ENCODE data around the gene PLIN5.
A peak's percentile ranks its signal among the peaks of the same experiment; 100 is the strongest.
"Not testable (repeated sequence)": the region's sequence is repeated elsewhere in the genome, so short reads cannot be mapped to it uniquely, and the experiment has no call there.

PLIN5 gene

DNA sequence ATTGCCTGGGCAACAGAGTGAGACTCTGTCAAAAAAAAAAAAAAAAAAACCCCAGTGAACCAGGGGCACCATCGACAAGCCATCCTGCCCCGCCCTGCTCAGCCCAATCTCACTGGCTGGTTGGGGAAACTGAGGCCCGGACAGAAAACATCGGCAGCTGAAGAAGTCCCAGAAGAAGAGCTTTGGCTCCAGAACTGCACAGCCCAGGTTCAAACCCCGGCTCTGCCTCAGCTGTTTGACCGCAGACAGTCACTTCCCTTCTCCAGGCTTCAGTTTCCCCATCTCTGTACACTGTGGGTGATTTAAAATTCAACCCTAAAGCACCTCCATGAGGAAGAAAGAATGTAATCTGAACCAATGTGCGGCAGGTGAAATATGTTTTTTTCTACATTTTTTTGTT is 33.9 kb upstream of the PLIN5 start:
- no peak for DNase-seq (ENCODE audit: low spot score)

GRCh38 chr19:4567584-4568071 is 32.6 kb upstream of the PLIN5 start:
- peak; percentile 61 for DNase-seq (ENCODE audit: low spot score)

- no peak for DNase-seq (ENCODE audit: low spot score)
Measured at GRCh38 chr19:4566402-4567051, 31.5 kb upstream of the PLIN5 start.

GRCh38 chr19:4563562-4563961 is 28.5 kb upstream of the PLIN5 start:
- not testable (repeated sequence) for DNase-seq (ENCODE audit: low spot score)

DNA sequence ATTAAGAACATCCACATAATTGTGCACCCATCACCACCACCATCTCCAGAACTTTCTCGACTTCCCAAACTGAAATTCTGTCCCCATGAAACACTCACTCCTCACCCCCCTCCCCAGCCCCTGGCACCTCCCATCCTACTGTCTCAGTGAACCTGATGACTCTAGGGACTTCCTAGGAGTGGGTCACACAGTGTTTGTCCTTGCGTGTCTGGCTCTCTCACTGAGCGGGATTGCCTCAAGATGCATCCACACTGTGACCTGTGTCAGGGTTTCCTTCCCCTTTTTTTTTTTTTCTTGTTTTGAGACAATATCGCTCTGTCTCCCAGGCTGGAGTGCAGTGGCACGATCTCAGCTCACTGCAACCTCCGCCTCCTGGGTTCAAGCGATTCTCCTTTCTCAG is 27.1 kb upstream of the PLIN5 start:
- DNase-seq (ENCODE audit: low spot score), result not testable (repeated sequence)

GRCh38 chr19:4559569-4559968 is 24.5 kb upstream of the PLIN5 start, which contains the start of gene SEMA6B:
Gene SEMA6B (minus strand): TSS chr19:4559684. CDS start chr19:4558457, 1,227 bp downstream.
- DNase-seq (ENCODE audit: low spot score), result no peak

DNA sequence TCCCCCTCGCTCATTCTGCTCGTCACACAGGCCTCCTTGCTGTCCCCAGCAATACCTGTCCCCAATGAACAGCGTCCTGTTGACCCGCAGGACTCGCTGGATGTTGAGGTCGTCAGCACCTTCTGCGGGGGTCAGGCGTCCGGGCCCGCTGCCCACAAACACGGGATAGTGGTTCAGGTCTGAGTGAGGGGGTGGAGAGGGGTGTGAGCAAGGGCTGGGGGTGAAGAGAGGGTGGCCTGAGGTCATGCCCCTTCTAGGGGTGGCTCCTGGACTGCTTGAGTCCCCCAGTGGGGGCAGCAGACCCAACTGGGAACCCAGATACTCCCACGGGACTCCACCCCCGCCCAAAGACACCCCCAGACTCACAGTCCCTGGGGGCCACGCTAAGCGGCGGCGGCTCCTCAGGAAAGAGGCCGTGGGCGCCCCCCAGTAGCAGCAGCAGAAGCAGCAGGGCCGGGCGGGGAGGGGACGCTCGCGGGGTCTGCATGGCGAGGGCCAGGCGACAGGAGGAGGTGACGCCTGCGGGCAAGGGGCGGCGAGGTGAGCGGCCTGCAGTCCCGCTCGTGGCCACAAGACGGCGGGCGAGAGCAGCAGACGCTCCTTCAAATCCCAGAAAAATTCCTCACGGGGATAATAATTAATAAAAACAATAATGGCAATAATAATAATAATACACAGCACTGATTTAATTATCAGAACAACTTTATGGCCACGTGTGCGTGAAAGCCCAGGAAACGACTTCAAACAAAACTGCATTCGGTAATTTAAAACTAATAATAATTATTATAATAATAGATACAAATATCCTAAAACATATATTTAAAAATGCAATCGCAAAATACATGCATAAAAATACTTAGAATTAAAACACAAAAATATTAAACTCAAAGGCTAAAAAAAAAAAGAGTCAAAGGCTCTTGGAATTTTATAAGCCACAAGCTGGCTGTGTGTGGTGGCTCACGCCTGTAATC is 23.2 kb upstream of the PLIN5 start:
- peak; percentile 47 for DNase-seq (ENCODE audit: low spot score)

GRCh38 chr19:4557144-4557970 is 22.3 kb upstream of the PLIN5 start:
- DNase-seq (ENCODE audit: low spot score), result peak; percentile 16

GRCh38 chr19:4556597-4557127 is 21.6 kb upstream of the PLIN5 start:
- DNase-seq (ENCODE audit: low spot score), result peak; percentile 76

DNA sequence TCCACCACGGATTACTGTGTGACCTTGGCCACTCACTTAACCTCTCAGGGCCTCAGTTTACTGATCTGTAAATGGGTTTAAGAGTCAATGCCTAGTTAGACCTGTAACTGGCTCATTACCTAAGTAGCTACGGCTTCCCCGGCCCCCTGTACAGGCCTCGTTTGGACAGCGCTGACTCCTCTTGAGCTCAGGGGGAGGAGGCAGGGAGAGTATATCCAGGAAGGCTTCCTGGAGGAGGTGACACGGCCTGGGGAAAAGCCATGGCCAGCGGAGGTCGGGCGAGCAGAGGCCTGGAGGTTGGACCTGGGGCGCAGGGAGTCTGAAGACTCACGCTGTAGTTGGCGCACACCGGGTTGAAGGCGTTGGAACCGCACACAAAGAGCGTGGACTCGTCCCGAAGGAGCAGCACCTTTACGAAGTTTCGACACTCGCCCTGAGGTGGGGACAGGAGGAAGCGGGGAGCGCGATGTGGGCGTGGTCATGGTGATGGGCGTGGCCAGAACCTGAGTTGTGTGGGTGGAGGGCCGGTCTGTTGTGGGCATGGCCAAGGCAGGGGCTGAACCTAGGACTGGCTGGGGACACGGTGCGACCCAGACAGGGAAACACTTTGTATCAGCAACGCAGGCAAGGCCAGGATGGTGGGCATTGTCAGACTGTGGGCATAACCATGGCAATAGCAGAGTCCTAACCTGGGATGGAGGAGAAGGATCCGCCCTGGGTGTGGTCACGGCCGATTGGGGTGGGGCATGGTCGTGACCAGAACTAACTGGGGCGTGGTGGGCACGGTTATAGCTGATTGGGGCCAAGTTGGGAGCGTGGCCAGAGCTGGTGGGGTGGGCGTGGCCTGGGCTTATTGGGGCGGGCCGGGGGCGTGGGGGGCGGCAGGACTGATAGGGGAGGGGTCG is 20.9 kb upstream of the PLIN5 start:
- peak; percentile 80 for DNase-seq (ENCODE audit: low spot score)

- no peak for DNase-seq (ENCODE audit: low spot score)
Measured at GRCh38 chr19:4554717-4555116, 19.7 kb upstream of the PLIN5 start.

DNA sequence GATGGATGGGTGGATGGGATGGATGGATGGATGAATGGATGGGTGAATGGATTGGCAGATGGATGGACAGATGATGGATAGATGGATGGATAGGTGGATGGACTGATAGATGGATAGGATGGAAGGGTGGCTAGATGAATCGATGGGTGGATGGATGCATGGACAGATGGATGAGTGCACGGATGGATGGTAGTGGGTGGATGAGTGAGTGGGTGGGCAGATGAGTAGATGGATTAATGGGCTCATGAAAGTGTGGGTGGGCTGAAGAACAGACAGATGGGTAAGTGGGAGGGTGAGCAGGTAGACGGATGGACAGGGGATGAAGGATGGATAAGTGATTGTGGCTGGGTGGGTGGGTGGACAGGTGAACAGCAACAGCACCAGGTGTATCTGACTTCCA is 18.8 kb upstream of the PLIN5 start:
- no peak for DNase-seq (ENCODE audit: low spot score)

DNA sequence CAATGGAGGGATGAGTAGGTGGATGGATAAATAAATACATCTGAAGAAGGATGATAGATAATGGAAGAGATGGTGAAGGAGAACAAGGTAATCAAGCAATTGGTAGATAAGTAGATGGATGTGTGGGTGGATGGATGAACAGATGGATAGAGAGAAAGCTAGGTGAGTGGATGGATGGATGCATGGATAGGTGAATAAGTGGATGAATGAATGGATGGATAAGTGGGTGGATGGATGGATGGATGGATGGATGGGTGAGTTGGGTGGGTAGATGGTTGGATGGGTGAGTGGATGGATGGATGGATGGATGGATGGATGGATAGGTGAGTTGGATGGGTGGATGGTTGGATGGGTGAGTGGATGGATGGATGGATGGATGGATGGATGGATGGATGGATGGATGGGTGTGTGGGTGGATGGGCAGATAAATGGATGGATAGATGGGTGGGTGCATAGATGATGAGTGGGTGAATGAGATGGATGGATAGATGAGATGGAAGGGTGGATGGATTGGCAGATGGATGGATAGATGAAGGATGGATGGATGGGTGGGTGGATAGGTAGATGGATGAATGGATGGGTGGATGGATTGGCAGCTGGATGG is 18.2 kb upstream of the PLIN5 start:
- DNase-seq (ENCODE audit: low spot score), result no peak

DNA sequence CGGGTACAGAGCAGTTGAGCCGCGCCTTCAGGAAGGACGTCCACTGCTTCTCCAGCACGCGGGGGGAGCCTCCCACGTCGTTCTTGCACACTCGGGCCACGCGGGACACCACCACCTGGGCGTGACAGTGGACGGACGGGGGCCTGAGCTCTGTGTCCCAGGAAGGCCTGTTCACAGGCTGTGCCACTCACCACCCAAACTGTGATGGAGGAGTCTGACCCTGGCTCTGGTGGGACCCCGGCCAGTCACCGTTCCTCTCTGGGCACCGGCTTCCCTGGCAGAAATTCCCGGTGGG is 17.4 kb upstream of the PLIN5 start:
- DNase-seq (ENCODE audit: low spot score), result no peak

DNA sequence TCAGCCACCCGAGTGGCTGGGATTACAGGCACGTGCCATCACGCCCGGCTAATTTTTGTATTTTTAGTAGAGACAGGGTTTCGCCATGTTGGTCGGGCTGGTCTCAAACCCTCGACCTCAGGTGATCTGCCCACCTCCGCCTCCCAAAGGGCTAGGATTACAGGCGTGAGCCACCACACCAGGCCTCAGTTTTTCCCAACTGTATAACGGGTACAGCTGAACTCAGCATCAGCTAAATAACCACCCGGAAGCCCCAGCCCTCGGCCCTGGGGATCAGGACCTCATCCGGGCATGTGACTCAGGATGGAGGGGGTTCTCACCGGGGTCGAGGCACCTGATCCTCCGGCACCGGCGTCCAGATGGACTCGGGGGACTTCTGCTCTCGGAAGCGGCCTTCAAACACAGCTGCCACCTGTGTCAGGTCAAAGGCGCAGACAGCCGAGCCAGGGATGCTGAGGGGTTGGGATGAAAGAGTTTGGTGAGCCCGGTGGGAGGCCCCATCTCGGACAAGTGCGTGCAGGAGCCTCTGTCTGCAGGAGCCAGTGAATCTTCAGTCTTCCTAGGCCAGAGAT is 15.5 kb upstream of the PLIN5 start:
- DNase-seq (ENCODE audit: low spot score), result no peak

- DNase-seq (ENCODE audit: low spot score), result no peak
Measured at GRCh38 chr19:4550018-4550417, 15.0 kb upstream of the PLIN5 start.

DNA sequence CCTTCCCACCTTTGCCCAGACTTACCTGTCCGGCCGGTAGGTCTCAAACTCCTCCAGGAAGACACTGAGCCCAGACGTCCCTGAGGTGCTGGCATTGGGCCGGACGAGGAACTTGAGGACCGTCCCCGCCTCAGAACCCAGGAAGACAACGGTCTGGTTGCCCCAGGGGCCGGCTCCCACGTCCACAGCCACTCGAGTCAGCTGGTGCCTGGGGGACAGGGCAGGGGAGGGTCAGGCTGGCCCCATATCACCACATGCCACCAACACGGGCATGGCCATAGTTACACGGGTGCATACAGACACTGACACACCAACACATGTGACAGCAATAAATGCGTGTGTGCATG is 13.2 kb upstream of the PLIN5 start:
- no peak for DNase-seq (ENCODE audit: low spot score)

DNA sequence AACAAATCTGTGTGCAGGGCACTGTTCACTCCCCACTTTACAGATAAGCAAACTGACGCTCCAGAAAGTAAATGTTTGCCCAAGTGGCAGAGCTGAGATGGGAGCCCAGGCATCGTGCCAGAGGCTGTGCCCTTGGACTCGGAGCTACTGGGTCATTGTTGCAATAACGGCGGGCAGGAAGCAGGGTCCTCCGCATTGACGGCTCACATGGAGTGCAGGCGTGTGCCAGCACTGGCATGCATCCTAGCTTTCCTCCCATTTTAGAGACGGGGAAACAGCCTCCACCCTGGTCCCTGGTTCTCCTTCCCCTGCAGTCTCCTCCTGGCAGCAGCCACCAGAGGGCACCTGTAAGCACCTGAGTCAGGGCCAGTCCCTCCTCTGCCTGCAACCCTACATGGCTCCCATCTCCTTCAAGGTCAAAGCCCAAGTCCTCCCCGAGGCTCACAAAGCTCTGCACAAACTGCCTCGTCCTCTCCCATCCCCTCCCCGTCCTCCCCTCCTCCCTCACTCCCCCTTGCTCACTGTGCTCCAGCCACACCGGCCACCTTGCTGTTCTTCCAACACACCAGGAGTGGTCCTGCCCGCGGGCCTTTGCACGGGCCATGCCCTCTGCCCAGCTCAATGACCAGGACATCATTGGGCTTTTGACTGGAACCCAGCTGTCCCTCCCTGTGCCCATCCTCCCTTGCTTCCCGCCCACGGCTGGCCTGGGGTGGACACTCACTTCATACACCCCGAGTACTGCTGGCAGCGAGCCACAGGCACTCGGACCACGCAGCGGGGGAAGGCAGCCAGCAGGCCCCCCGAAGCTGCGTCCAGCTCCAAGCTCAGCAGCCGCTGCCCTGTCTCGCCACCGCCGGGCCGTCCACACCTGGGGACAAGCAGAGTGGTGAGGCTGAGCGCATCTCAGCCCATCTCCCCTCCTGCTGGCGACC is 12.5 kb upstream of the PLIN5 start:
- peak; percentile 23 for DNase-seq (ENCODE audit: low spot score)
